Inferior parietal cortex (tissue), 1 donor: ENCODE measurements around the gene HDDC2.
A peak's percentile ranks its signal among the peaks of the same experiment; 100 is the strongest.

Experiments used
- DNase-seq: peaks from one replicate; pipeline ENCODE4 v3.0.0-alpha.2; 2016; ENCODE audit errors: extremely low spot score

HDDC2 gene, protein sequence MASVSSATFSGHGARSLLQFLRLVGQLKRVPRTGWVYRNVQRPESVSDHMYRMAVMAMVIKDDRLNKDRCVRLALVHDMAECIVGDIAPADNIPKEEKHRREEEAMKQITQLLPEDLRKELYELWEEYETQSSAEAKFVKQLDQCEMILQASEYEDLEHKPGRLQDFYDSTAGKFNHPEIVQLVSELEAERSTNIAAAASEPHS

DNA sequence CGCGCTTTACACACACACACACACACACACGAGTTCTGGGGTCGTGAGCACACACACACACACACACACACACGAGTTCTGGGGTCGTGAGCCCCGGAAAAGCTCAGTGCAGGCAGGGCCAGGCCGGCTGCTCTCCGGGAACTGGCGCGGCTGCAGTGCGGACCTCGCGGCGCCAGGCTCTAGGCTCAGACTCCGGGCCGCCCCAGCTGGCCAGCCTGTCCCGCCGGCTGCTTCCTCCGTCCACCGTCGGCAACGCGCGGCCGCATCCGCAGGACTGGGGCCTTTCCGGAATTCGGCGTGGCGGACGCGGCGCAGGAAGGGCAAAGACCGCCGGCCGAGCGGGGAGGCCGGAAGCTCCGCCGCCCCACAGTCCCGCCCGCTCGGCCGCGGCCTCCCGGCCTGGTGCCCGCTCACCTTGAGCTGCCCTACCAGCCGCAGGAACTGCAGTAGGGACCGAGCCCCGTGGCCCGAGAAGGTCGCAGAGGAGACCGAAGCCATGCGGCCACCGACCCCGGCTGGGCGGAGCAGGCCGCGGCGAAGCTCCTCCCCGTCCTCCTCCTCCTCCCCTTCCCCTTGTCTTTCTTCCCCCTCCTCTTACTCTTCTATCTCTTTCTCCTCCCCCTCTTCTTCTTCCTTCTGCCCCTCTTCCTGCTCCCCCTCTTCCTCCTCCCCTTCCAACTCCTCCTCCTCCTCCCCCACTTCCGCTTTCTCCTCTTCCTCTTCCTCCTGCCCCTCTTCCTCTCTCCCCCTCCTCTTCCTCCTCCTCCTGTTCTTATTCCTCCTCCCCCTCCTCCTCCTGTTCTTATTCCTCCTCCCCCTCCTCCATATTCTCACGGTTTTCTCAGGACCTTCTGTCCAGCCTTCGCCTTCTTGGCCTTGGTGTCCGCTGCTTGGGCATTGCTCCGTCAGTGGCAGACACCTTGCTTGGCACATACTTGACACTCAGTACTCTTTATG is at the start of gene HDDC2:
TSS of gene HDDC2 (minus strand) at position 533 of the 957 bp plus-strand sequence. CDS start at position 498, 35 bp downstream.
- no peak for DNase-seq

- no peak for DNase-seq
Measured at GRCh38 chr6:125346926-125347563, 45.3 kb upstream of the HDDC2 start.

- DNase-seq: no peak
Measured at GRCh38 chr6:125346201-125346925, 44.6 kb upstream of the HDDC2 start.

- DNase-seq: no peak
Measured at GRCh38 chr6:125341460-125341859, 39.7 kb upstream of the HDDC2 start.

DNA sequence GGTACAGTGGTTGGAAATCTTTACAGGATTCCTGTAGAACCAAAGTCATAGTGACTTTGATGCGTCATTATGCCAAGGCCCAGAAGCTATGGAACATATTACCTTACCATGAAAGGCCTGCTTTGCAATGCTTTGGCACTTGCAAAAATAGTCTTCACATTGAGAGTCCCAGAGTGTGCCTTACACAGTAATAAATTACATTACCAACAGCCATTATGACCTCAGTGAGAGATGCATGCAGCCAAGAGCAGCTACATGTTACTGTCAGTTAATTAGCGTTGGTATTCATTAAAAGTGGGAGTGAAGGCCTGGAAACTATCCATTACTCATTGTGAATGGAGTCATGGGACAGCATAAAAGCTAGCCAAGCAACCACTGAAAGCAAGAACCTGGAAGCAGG is 39.2 kb upstream of the HDDC2 start:
- no peak for DNase-seq

DNA sequence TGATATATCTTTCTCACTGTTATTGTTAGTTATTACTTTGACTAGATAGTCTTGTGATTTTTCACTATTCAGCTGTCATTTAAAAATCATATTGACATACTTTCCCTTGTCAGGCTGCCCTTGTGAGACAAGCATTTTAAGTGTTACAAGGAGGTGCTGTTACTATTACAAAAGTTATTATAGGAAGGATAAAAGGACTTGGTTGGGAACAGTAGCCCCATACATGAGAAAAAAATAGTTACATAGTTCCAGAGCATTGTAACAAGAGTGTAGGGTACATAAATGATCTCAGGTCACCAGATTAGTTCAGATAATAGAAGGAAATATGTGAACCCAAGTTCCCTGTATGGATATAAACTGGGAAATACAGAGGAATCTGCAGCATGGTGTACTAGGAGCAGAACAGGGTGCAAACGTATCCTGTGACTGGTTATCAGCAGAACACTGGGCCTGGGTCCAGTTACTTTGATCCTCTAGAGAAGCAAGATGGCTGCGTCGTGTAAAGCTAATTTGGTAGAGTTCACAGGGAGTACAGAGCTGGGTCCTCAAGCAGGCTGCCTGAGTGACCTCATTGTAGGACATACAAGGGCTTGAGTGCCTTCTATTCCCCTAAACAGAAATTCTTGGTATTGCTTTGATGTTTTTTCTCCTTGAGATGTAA is 38.5 kb upstream of the HDDC2 start:
- DNase-seq: no peak

- no peak for DNase-seq
Measured at GRCh38 chr6:125339653-125340052, 37.9 kb upstream of the HDDC2 start.

- DNase-seq: no peak
Measured at GRCh38 chr6:125338381-125338780, 36.6 kb upstream of the HDDC2 start.

- DNase-seq: no peak
Measured at GRCh38 chr6:125337706-125338105, 35.9 kb upstream of the HDDC2 start.

GRCh38 chr6:125332664-125333063 is 30.9 kb upstream of the HDDC2 start:
- no peak for DNase-seq

- DNase-seq: no peak
Measured at GRCh38 chr6:125325586-125325985, 23.8 kb upstream of the HDDC2 start.

DNA sequence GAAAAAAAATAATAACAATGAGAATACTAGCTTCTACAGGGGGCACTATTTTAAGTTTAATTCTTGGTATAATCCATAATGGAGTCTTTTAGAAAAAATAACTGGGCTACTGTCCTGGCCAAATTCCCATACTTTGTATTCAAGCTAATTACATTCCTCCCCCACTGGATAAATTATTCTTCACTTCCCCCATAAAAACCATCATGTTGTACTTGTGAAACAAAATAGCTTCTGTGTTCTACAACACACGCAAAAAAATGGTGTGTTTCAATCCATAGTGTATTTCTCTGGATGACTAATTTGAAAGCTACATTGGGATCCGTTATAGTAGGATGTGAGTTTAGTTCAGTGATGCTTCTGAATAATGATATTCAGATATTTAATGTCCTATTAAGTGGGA is 21.6 kb upstream of the HDDC2 start:
- no peak for DNase-seq

- peak; percentile 81 for DNase-seq
Measured at GRCh38 chr6:125316621-125317020, 14.9 kb upstream of the HDDC2 start.

- no peak for DNase-seq
Measured at GRCh38 chr6:125315548-125315947, 13.8 kb upstream of the HDDC2 start.

DNA sequence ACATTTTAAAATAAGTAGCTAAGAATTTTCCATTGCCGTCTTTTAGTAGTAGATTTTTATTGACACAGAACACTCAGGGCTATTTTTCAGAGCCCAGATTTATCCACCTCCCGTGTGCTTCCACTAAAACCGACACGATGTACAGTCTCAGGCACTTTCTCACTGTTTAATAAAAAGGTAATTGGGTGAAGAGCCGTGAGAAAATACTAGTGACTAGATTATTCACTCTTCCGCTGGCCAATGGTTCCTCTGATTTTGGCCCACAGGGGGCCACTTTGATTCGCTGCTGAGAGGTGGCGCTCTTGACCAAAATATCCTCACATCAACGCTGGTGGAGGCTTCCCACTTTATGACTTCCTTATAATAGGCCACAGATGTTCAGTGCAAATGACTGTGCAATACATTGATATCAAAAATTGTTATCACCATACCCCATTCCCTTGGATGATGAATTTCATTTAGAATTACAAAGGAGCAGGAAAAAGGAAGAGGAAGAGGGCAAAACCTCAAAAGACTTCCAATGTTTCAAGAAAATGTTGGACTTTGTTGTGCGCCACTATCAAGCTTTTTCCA is 12.3 kb upstream of the HDDC2 start:
- DNase-seq: peak; percentile 82

DNA sequence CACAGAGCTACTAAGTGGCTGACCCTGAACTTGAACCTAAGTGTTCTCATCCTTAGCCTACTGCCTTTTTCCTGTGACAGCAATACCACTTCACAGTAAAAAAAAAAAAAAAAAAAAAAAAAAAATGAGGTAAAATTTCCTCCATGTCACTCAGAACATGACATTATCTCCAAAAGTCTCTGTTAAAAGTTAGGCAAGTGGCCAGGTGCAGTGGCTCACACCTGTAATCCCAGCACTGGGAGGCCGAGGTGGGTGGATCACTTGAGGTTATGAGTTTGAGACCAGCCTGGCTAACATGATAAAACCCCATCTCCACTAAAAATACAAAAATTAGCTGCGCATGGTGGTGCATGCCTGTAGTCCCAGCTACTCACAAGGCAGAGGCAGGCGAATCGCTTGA is 11.2 kb upstream of the HDDC2 start:
- no peak for DNase-seq

GRCh38 chr6:125312478-125312877 is 10.7 kb upstream of the HDDC2 start:
- DNase-seq: no peak

DNA sequence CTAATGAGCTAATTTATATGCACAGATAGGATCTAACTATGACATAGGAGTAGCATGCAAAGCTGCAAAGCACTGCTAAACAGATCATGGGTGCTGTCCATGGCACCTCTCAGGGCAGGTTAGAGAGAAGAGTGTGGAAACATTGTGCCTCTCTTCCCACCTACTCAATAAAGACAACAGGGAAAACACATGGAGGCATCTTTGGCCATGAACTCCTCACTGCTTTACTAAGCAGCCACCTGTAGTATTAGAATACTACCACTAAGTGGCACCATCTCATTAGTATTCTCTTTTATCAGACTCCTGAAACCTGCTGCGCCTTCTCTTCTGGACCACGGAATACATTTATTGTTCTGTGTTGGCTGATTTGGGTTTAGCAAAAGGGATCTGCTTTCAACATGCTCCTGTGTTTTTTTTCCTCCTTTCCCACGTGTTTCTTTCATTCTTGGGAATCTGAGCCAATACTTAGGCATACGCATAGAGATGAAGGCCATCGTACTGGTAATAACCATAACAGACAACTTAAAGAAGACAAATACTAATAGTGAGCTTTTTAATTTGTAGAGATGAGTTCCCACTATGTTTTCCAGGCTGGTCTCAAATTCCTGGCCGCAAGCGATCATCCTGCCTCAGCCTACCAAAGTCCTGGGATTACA is 9.4 kb upstream of the HDDC2 start:
- peak; percentile 83 for DNase-seq

GRCh38 chr6:125307964-125308615 is 6.3 kb upstream of the HDDC2 start:
- no peak for DNase-seq
